ENCODE measurements around the gene CHST10.

Gene CHST10

GRCh38 chr2:100399714-100400113, 17.8 kb downstream of the CHST10 start:
- H3K27ac ChIP-seq, result no peak overlapping the region
- TF ChIP-seq, protein P1, sequence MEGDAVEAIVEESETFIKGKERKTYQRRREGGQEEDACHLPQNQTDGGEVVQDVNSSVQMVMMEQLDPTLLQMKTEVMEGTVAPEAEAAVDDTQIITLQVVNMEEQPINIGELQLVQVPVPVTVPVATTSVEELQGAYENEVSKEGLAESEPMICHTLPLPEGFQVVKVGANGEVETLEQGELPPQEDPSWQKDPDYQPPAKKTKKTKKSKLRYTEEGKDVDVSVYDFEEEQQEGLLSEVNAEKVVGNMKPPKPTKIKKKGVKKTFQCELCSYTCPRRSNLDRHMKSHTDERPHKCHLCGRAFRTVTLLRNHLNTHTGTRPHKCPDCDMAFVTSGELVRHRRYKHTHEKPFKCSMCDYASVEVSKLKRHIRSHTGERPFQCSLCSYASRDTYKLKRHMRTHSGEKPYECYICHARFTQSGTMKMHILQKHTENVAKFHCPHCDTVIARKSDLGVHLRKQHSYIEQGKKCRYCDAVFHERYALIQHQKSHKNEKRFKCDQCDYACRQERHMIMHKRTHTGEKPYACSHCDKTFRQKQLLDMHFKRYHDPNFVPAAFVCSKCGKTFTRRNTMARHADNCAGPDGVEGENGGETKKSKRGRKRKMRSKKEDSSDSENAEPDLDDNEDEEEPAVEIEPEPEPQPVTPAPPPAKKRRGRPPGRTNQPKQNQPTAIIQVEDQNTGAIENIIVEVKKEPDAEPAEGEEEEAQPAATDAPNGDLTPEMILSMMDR (conservative IDR thresholded peaks at IDR 0.05), result no peak

- TF ChIP-seq, protein P1 (conservative IDR thresholded peaks at IDR 0.05), result no peak
- H3K27ac ChIP-seq, result no peak overlapping the region
Observed at GRCh38 chr2:100397976-100398375, 19.5 kb downstream of the CHST10 start.

- TF ChIP-seq, protein P1 (conservative IDR thresholded peaks at IDR 0.05), result no peak
- no peak overlapping the region for H3K27ac ChIP-seq
Observed at GRCh38 chr2:100397118-100397860, 20.2 kb downstream of the CHST10 start.

DNA sequence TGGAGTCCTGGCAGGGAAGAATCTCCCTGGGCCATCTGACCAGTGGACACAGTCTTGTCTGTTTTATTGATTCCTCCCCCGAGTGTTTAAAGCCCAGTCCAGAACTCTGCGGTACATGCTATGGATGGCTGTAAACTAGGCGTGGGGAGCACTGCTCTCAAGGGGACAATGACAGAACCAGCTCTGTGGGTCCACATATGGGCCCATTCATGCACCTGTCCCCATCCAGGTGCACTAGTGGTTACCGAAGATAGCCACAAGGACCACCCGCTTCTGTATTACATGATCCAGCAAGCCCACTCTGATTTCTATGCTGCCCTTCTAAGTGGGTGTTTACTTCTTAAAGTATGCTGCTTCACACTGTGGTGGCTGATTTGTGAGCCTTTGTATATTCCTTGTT, 21.0 kb downstream of the CHST10 start:
- H3K27ac ChIP-seq, result no peak overlapping the region
- TF ChIP-seq, protein P1 (conservative IDR thresholded peaks at IDR 0.05), result no peak

DNA sequence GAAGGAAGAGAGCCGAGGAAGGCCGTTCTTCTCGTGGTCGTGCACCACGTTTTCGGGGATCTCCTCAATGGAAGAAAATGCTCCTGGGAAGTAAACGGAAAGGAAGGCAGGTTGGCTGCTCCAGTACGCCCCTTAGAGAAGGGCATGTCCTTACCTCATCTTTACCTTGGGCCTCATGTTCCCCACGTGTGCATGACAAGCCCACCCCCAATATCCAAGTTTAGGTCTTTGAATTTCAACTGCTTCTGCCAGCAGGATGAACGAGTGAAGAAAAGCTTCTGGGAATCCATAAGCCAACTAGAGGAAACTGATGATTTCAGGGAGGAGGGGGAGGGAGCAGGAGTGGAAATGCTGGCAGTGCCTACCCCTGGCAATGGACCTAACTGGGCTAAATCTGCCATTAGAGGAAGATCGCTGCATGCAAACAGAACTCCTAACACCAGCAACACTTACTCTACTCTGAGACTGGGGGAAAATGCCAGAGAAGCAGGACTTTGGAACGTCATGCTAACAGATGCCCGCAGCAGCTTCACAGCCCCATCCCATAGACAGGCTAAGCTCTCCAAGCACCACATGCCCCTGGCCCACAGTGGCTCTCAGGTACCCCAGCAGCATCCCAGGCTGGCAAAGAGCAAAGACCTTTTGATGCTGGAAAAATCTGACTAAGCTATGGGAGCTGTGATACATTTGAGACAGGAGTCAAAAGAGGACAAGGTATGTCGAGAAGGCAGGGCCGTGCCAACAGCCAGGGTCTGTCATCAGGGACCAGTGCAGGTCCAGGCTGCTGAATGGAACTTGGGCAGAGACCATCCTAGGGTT, 21.7 kb downstream of the CHST10 start:
- H3K27ac ChIP-seq, result no peak overlapping the region
- TF ChIP-seq, protein P1 (conservative IDR thresholded peaks at IDR 0.05), result no peak

DNA sequence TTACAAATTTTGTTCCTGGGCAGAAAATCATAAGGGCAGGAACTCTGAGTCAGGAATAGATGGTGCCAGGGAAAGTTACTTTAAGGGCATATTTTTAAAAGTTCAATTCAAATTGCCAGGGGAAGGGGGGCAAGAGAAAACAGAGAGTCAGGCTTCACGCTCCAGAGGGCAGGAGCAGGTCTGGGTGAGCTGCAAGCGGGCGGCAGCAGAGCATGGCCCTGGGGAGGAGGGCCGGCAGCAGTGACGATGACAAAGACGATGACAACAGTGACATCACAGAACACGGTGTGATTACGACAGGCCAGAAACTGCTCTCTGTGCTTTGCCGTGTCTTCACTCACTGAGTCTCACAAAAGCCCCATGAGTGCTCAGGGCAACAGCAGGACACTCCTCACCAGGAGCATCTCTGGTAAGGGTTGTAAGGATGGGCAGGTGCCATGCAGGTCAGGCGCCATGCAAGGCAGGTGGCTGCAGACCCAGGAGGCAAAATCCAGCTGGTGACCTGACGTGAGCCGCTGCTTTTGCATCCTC, 23.3 kb downstream of the CHST10 start:
- no peak overlapping the region for H3K27ac ChIP-seq
- TF ChIP-seq, protein P1 (conservative IDR thresholded peaks at IDR 0.05), result no peak

- no peak overlapping the region for H3K27ac ChIP-seq
- TF ChIP-seq, protein P1 (conservative IDR thresholded peaks at IDR 0.05), result no peak
Observed at GRCh38 chr2:100393362-100393761, 24.1 kb downstream of the CHST10 start.

All from VCaP (cell line).